IPS-20b (cell line): ENCODE results near the gene SLX4.
A peak's percentile ranks its signal among the peaks of the same experiment; 100 is the strongest.
"Not testable (repeated sequence)": the region's sequence is repeated elsewhere in the genome, so short reads cannot be mapped to it uniquely, and the experiment has no call there.

Experiments
- H3K27ac ChIP-seq: one replicate; pipeline ENCODE4 v1.5.1; 2013; ENCODE audit warnings: low read length
- H3K27me3 ChIP-seq: 2 replicates; pipeline ENCODE4 v1.6.1; 2013; ENCODE audit warnings: mild to moderate bottlenecking, low read length, inconsistent platforms; ENCODE audit not compliant: insufficient read depth
- H3K36me3 ChIP-seq: 2 replicates; pipeline ENCODE4 v1.6.1; 2013; ENCODE audit warnings: low read depth, mild to moderate bottlenecking, inconsistent platforms, low read length, moderate library complexity; ENCODE audit not compliant: insufficient read depth
- H3K4me1 ChIP-seq: 2 replicates; pipeline ENCODE4 v1.6.1; 2013; ENCODE audit warnings: mild to moderate bottlenecking, control low read depth, inconsistent platforms, low read length, moderate library complexity; ENCODE audit not compliant: insufficient read depth
- H3K4me3 ChIP-seq: 2 replicates; pipeline ENCODE4 v1.5.1; 2013; ENCODE audit warnings: mild to moderate bottlenecking, low read length, inconsistent platforms
- H3K9ac ChIP-seq: 2 replicates; pipeline ENCODE4 v1.6.1; 2013; ENCODE audit warnings: low read depth, mild to moderate bottlenecking, inconsistent platforms, low read length, moderate library complexity
- H3K9me3 ChIP-seq: 2 replicates; pipeline ENCODE4 v1.6.1; 2013; ENCODE audit warnings: mild to moderate bottlenecking, low read depth, low read length, inconsistent platforms; ENCODE audit not compliant: insufficient read depth

The SLX4 gene

GRCh38 chr16:3637371-3637923 is 26.0 kb upstream of the SLX4 start:
- Histone ChIP-seq H3K9ac (peak overlapping the region; percentile 55; the same call in 1 of the 2 replicates), H3K27me3 (no peaks in the 10 kb centered on the region), H3K9me3 (no peaks in the 10 kb centered on the region), H3K27ac (peak overlapping the region; percentile 35), H3K4me3 (no peak overlapping the region), H3K36me3 (no peaks in the 10 kb centered on the region), H3K4me1 (peaks cover 16% of the 10 kb centered on the region; the same call in 1 of the 2 replicates)

GRCh38 chr16:3625911-3626732 is 14.7 kb upstream of the SLX4 start:
- no peaks in the 10 kb centered on the region for H3K27me3 ChIP-seq
- H3K9me3 ChIP-seq, result no peaks in the 10 kb centered on the region
- no peak overlapping the region for H3K4me3 ChIP-seq
- H3K36me3 ChIP-seq, result no peaks in the 10 kb centered on the region
- H3K27ac ChIP-seq, result no peak overlapping the region
- no peak overlapping the region for H3K9ac ChIP-seq
- H3K4me1 ChIP-seq, result no peaks in the 10 kb centered on the region

GRCh38 chr16:3625331-3625730 is 13.9 kb upstream of the SLX4 start:
- Histone ChIP-seq H3K9ac (no peak overlapping the region), H3K4me1 (no peaks in the 10 kb centered on the region), H3K9me3 (no peaks in the 10 kb centered on the region), H3K4me3 (no peak overlapping the region), H3K27ac (no peak overlapping the region), H3K36me3 (no peaks in the 10 kb centered on the region), H3K27me3 (no peaks in the 10 kb centered on the region)

- Histone ChIP-seq H3K9ac (no peak overlapping the region), H3K4me1 (no peaks in the 10 kb centered on the region), H3K27me3 (no peaks in the 10 kb centered on the region), H3K27ac (no peak overlapping the region), H3K9me3 (no peaks in the 10 kb centered on the region), H3K4me3 (no peak overlapping the region), H3K36me3 (no peaks in the 10 kb centered on the region)
Observed at GRCh38 chr16:3623642-3624041, 12.2 kb upstream of the SLX4 start.

- no peaks in the 10 kb centered on the region for H3K27me3 ChIP-seq
- H3K9me3 ChIP-seq, result no peaks in the 10 kb centered on the region
- H3K4me3 ChIP-seq, result no peak overlapping the region
- H3K9ac ChIP-seq, result no peak overlapping the region
- H3K36me3 ChIP-seq, result peaks cover 7% of the 10 kb centered on the region
- no peak overlapping the region for H3K27ac ChIP-seq
- H3K4me1 ChIP-seq, result no peaks in the 10 kb centered on the region
Observed at GRCh38 chr16:3618769-3619141, 7.3 kb upstream of the SLX4 start.

GRCh38 chr16:3612510-3613466 is 1.4 kb upstream of the SLX4 start:
- peaks cover 15% of the 10 kb centered on the region for H3K36me3 ChIP-seq
- no peaks in the 10 kb centered on the region for H3K9me3 ChIP-seq
- no peak overlapping the region for H3K27ac ChIP-seq
- H3K27me3 ChIP-seq, result no peaks in the 10 kb centered on the region
- H3K9ac ChIP-seq, result peak overlapping the region; percentile 90; the same call in 1 of the 2 replicates
- H3K4me3 ChIP-seq, result peak overlapping the region; percentile 95
- H3K4me1 ChIP-seq, result peaks cover 10% of the 10 kb centered on the region; the same call in 1 of the 2 replicates

GRCh38 chr16:3610698-3611145 is 684 bp downstream of the SLX4 start:
- Histone ChIP-seq H3K4me3 (peak overlapping the region; percentile 95), H3K36me3 (peaks cover 23% of the 10 kb centered on the region), H3K27me3 (no peaks in the 10 kb centered on the region), H3K9ac (peak overlapping the region; percentile 82), H3K4me1 (peaks cover 10% of the 10 kb centered on the region; the same call in 1 of the 2 replicates), H3K9me3 (no peaks in the 10 kb centered on the region), H3K27ac (no peak overlapping the region)

- no peaks in the 10 kb centered on the region for H3K9me3 ChIP-seq
- peak overlapping the region; percentile 95 for H3K4me3 ChIP-seq
- peak overlapping the region; percentile 82; the same call in 1 of the 2 replicates for H3K9ac ChIP-seq
- no peak overlapping the region for H3K27ac ChIP-seq
- H3K36me3 ChIP-seq, result peaks cover 19% of the 10 kb centered on the region
- H3K27me3 ChIP-seq, result no peaks in the 10 kb centered on the region
- H3K4me1 ChIP-seq, result peaks cover 10% of the 10 kb centered on the region; the same call in 1 of the 2 replicates
Observed at GRCh38 chr16:3609895-3610697, 1.3 kb downstream of the SLX4 start.

- H3K9ac ChIP-seq, H3K27me3 ChIP-seq, H3K9me3 ChIP-seq, H3K27ac ChIP-seq, H3K4me3 ChIP-seq: not testable (repeated sequence)
- Histone ChIP-seq H3K4me1 (peaks cover 10% of the 10 kb centered on the region; the same call in 1 of the 2 replicates), H3K36me3 (peaks cover 21% of the 10 kb centered on the region)
Observed at GRCh38 chr16:3608976-3609375, 2.4 kb downstream of the SLX4 start.

- Histone ChIP-seq H3K36me3 (peaks cover 27% of the 10 kb centered on the region), H3K27ac (no peak overlapping the region), H3K9ac (no peak overlapping the region), H3K9me3 (no peaks in the 10 kb centered on the region), H3K4me1 (peaks cover 10% of the 10 kb centered on the region; the same call in 1 of the 2 replicates), H3K4me3 (no peak overlapping the region), H3K27me3 (no peaks in the 10 kb centered on the region)
Observed at GRCh38 chr16:3608069-3608468, 3.3 kb downstream of the SLX4 start.

GRCh38 chr16:3607634-3608033 is 3.8 kb downstream of the SLX4 start:
- Histone ChIP-seq H3K9me3 (no peaks in the 10 kb centered on the region), H3K27me3 (no peaks in the 10 kb centered on the region), H3K4me3 (no peak overlapping the region), H3K9ac (no peak overlapping the region; the same call in 1 of the 2 replicates), H3K27ac (no peak overlapping the region), H3K36me3 (peaks cover 31% of the 10 kb centered on the region), H3K4me1 (peaks cover 7% of the 10 kb centered on the region; the same call in 1 of the 2 replicates)
